Activated CD8-positive, alpha-beta T cell treated with anti-CD3 and anti-CD28 coated beads, Interleukin-2, amount 10 ng/mL, durations not matched to agents 7 days and 5 days (primary cell): ENCODE results near the gene RPGR. TPM values are rescaled to one million over a fixed set of nuclear protein-coding genes. Genes with fewer than 3 reads are reported as not detected.
A peak's percentile ranks its signal among the peaks of the same experiment; 100 is the strongest.

ENCODE experiments used
- ATAC-seq: fragments of 150-1000 bp; cut with Tn5 transposase; one replicate; pipeline ENCODE4 v1.10.0; 2021; ENCODE audit warnings: moderate library complexity
- CTCF ChIA-PET: fragments of 350-600 bp; sonication (Branson Sonifier 250); formaldehyde crosslinking; loops from one replicate; lab custom pipeline; 2021; ENCODE audit warnings: antibody characterized with exemption; lab: Charles Lee
- POLR2A ChIA-PET: fragments of 350-600 bp; sonication (Branson Sonifier 250); formaldehyde crosslinking; loops from one replicate; lab custom pipeline; 2021; ENCODE audit warnings: antibody characterized with exemption; lab: Charles Lee
- DNase-seq: peaks from one replicate; pipeline ENCODE4 v3.0.0-alpha.2; 2020
- H3K27ac Mint-ChIP-seq: one replicate; pipeline ENCODE4 v1.8.0; 2021; ENCODE audit warnings: mild to moderate bottlenecking, mixed read lengths
- H3K27me3 Mint-ChIP-seq: one replicate; pipeline ENCODE4 v1.8.0; 2021; ENCODE audit warnings: low read depth, mixed read lengths
- H3K36me3 Mint-ChIP-seq: one replicate; pipeline ENCODE4 v1.8.0; 2021; ENCODE audit warnings: low read depth, mixed read lengths
- H3K4me1 Mint-ChIP-seq: one replicate; pipeline ENCODE4 v1.8.0; 2021; ENCODE audit warnings: low read depth, mixed read lengths
- H3K4me3 Mint-ChIP-seq: one replicate; pipeline ENCODE4 v1.8.0; 2021; ENCODE audit warnings: mild to moderate bottlenecking, mixed read lengths
- H3K9me3 Mint-ChIP-seq: one replicate; pipeline ENCODE4 v1.8.0; 2022; ENCODE audit warnings: mixed read lengths; ENCODE audit not compliant: insufficient read depth
- total RNA-seq, 2 experiments: library from RNA; stranded (reverse); gene quantifications; one replicate each; pipeline ENCODE4 v1.2.3, GENCODE V29; 2021

Gene RPGR, protein sequence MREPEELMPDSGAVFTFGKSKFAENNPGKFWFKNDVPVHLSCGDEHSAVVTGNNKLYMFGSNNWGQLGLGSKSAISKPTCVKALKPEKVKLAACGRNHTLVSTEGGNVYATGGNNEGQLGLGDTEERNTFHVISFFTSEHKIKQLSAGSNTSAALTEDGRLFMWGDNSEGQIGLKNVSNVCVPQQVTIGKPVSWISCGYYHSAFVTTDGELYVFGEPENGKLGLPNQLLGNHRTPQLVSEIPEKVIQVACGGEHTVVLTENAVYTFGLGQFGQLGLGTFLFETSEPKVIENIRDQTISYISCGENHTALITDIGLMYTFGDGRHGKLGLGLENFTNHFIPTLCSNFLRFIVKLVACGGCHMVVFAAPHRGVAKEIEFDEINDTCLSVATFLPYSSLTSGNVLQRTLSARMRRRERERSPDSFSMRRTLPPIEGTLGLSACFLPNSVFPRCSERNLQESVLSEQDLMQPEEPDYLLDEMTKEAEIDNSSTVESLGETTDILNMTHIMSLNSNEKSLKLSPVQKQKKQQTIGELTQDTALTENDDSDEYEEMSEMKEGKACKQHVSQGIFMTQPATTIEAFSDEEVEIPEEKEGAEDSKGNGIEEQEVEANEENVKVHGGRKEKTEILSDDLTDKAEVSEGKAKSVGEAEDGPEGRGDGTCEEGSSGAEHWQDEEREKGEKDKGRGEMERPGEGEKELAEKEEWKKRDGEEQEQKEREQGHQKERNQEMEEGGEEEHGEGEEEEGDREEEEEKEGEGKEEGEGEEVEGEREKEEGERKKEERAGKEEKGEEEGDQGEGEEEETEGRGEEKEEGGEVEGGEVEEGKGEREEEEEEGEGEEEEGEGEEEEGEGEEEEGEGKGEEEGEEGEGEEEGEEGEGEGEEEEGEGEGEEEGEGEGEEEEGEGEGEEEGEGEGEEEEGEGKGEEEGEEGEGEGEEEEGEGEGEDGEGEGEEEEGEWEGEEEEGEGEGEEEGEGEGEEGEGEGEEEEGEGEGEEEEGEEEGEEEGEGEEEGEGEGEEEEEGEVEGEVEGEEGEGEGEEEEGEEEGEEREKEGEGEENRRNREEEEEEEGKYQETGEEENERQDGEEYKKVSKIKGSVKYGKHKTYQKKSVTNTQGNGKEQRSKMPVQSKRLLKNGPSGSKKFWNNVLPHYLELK
- total RNA-seq, result 1 to 10 TPM; 5.0 to 7.6 TPM

DNA sequence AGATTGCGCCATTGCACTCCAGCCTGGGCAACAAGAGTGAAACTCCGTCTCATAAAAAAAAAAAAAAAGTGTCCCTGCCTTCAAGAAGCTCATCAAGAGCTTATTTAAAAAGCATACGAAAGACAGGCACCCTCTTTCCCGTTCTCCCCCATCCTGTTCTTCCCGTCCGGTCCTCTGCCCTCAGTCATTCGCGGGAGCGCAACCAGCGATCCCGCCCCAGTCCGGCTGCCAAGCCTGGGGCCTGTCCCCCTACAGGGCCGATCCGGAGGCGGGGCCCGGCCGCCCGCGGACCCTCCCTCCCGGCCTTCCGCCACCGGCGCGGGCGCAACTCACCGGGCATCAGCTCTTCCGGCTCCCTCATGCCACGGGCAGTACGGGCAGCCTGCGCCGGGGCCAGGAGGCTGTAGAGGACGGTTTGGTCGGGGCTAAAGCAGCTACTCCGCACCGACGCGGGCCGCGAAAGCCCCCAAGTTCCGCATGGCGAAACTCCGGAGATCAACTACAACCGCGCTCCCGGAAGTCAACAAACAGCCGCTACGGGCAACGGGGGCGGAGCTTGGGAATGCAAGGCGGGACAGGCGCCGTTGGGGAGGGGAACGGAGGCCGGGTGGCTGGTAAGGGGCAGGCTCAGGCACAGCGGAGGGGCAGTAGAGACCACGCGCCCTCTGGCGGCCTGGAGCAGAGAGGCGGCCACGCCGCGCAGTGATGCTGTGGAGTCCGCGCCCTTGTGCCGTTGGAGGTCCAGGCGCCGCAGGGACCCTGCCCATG is at the start of gene RPGR:
Gene RPGR, minus strand, starts transcription at position 503 of the 768 bp plus-strand sequence. Its CDS starts 142 bp downstream, at position 361.
- ChIA-PET POLR2A (interaction anchor here (0.7 to 1.6 kb wide), 8 partner anchors 9 to 581 kb away, joined by 3 to 7 read pairs (median 4); no protein-coding TSS in a partner anchor), CTCF (interaction anchor here (0.8 to 2.9 kb wide), 13 partner anchors 9 to 401 kb away, joined by 3 to 12 read pairs (median 5); no protein-coding TSS in a partner anchor)
- ATAC-seq, result peak; percentile 97
- peak within 1 kb of the TSS; percentile 86 for H3K4me3 Mint-ChIP-seq
- peak; percentile 94 for DNase-seq
- H3K4me1 Mint-ChIP-seq, result peaks cover 26% of the 10 kb centered on the region
- H3K27me3 Mint-ChIP-seq, result no peaks in the 10 kb centered on the region
- no peaks in the 10 kb centered on the region for H3K9me3 Mint-ChIP-seq
- H3K27ac Mint-ChIP-seq, result peak within 1 kb of the TSS; percentile 92
- H3K36me3 Mint-ChIP-seq, result no peaks in the 10 kb centered on the region

DNA sequence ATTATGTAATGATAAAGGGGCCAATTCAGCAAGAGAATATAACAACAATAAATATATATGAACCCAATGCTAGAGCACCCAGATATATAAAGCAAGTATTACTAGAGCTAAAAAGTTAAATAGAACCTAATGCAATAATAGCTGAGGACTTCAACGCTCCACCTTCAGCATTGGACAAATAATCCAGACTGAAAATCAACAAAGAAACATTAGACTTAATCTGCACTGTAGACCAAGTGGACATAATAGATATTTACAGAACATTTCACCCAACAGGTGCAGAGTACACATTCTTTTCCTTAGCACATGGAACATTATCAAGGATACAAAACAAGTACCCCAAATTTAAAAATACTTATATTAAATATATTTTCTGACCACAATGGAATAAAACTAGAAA is 49.4 kb upstream of the RPGR start:
- Mint-ChIP-seq H3K27me3 (no peaks in the 10 kb centered on the region), H3K4me3 (no peak overlapping the region), H3K4me1 (no peaks in the 10 kb centered on the region), H3K36me3 (no peaks in the 10 kb centered on the region), H3K9me3 (no peaks in the 10 kb centered on the region), H3K27ac (no peak overlapping the region)
- ChIA-PET POLR2A (no interaction called here), CTCF (no interaction called here)
- DNase-seq (no peak), ATAC-seq (no peak)

DNA sequence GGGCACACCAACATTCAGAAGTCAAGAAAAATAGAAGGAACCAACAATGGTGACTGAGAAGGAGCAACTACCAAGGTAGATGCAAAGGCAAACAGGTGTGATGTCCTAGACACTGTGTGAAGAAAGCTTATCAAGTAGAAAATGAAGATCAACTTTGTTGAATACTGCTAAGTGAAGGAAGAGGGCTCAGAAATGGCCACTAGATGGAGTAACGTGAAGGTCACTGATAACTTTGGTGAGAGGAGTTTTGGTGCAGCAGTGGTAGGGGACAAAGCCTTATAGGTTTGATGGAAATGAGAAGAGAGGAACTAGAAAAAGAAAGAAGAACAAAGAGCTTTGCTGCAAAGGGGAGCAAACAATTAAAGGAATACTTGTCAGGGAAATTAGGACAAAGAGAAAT is 48.6 kb upstream of the RPGR start:
- no peaks in the 10 kb centered on the region for H3K9me3 Mint-ChIP-seq

DNA sequence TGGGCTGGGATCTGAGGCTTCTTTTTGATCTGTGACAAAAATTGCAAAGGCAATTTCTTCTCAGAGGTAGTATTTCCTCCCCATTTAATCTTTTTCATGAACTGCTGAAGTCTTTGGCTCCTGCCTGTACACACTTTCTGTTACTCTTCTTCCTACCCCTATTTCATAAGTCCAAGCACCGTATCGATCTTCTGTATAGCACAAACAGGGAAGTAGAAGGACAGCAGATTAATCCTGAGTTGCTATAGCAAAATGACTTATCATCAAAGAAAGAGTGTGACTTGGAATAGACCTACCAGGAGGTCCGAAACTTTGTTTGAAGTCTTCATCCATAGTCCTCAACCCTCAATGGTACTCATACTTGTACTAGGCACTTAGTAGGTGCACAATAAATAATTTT is 47.1 kb upstream of the RPGR start:
- peaks cover 6% of the 10 kb centered on the region for H3K27me3 Mint-ChIP-seq
- no peak for DNase-seq
- POLR2A ChIA-PET, result no interaction called here
- no peaks in the 10 kb centered on the region for H3K4me1 Mint-ChIP-seq
- no peaks in the 10 kb centered on the region for H3K36me3 Mint-ChIP-seq
- ATAC-seq, result no peak
- CTCF ChIA-PET, result no interaction called here
- no peaks in the 10 kb centered on the region for H3K9me3 Mint-ChIP-seq
- H3K27ac Mint-ChIP-seq, result no peak overlapping the region
- H3K4me3 Mint-ChIP-seq, result no peak overlapping the region

More for the DNA sequence above, 48.6 kb upstream of the RPGR start:
- Mint-ChIP-seq H3K27ac (no peak overlapping the region), H3K36me3 (no peaks in the 10 kb centered on the region), H3K27me3 (no peaks in the 10 kb centered on the region), H3K4me3 (no peak overlapping the region), H3K4me1 (no peaks in the 10 kb centered on the region)
- DNase-seq, result no peak
- ChIA-PET CTCF (interaction anchor here (0.7 kb wide), 1 partner anchor 55 kb away, joined by 3 read pairs; no protein-coding TSS in a partner anchor), POLR2A (no interaction called here)
- ATAC-seq, result no peak

DNA sequence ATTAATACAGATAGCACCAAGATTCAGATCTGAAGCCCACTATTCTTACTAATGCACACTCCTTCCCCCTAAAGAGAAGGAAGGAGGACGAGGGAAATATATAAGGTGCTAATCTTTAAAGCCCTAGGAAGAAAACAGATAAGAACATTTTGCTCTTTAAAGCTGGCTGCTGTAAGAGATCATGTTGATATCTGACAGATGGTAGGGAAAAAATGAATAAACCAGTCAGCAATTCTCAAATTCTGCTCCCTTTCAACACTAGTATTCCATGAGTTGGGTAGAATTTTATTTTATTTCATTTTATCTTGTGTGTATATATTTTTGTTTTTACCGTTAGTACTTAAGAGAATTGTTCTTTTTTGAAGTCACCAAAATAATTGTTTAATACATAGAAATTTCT is 44.3 kb upstream of the RPGR start:
- Mint-ChIP-seq H3K36me3 (no peaks in the 10 kb centered on the region), H3K27me3 (peaks cover 6% of the 10 kb centered on the region), H3K27ac (no peak overlapping the region), H3K9me3 (no peaks in the 10 kb centered on the region), H3K4me1 (no peaks in the 10 kb centered on the region), H3K4me3 (no peak overlapping the region)
- ATAC-seq (no peak), DNase-seq (no peak)
- ChIA-PET POLR2A (no interaction called here), CTCF (no interaction called here)

DNA sequence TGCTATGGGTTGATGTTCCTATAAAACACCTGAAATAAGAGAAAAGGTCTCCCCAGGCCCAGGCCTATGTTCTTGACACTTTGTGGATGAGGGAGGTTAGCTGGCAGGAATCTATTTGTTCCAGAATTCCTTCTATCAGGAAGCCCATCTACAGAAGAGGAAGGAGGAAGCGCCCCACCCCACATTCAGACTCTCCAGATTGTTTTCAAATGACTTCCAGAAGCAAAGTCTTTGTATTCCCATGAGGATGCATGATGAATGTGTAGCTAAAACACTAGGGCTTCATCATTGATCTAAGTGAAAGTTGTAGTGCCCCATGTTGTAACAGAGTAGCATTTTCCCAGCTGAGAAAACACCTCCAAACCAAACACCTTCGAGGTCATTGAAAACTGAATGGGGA is 41.5 kb upstream of the RPGR start:
- Mint-ChIP-seq H3K36me3 (no peaks in the 10 kb centered on the region), H3K4me3 (no peak overlapping the region), H3K27ac (no peak overlapping the region), H3K27me3 (peaks cover 6% of the 10 kb centered on the region), H3K9me3 (no peaks in the 10 kb centered on the region), H3K4me1 (no peaks in the 10 kb centered on the region)
- CTCF ChIA-PET, result no interaction called here
- ATAC-seq (no peak), DNase-seq (no peak)
- POLR2A ChIA-PET, result no interaction called here

DNA sequence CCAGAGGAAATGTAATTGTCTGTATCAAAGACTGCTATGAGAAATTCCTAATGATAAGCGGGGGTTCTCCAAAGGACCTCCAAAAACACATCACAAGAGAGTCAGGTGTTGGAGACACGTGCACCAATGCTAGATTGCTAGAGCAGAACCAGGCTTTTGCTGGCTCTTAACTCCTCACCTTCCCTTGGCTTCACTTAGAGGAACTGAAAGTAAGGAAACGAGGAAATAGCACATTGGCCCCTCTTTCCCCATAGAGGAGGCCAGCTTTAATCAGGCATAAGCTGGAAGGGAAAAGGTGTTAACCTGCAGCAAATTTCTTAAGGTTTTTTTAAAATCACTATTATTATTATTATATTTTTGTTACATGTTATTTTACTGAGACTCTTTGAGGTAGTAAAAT is 38.6 kb upstream of the RPGR start:
- Mint-ChIP-seq H3K36me3 (no peaks in the 10 kb centered on the region), H3K4me1 (no peaks in the 10 kb centered on the region), H3K27ac (no peak overlapping the region), H3K4me3 (no peak overlapping the region), H3K9me3 (no peaks in the 10 kb centered on the region), H3K27me3 (peaks cover 9% of the 10 kb centered on the region)
- ChIA-PET CTCF (no interaction called here), POLR2A (no interaction called here)
- DNase-seq, result no peak
- ATAC-seq, result no peak

DNA sequence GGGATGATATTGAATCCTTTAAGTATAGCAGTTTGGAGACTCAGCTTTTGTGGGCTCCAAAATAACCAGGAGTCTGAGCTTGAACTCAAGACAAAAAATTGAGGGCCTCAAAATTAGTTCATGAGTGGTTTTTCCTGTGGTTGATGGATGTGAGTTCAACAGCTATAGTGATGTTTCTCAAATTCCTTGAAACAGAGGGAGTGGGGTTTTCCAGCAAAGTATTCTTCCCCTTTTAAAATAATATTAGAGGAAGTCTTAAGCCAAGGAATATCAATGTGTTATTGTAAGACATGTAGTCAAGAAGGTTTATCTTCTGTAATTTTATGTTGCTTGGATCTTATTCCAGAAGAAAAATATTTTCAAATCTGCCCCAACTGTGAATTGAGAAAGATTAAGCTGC is 35.7 kb upstream of the RPGR start:
- H3K27ac Mint-ChIP-seq, result no peak overlapping the region
- DNase-seq, result no peak
- H3K27me3 Mint-ChIP-seq, result peaks cover 2% of the 10 kb centered on the region
- no peaks in the 10 kb centered on the region for H3K4me1 Mint-ChIP-seq
- no peak overlapping the region for H3K4me3 Mint-ChIP-seq
- POLR2A ChIA-PET, result interaction anchor here (1.1 kb wide), 1 partner anchor 13 kb away, joined by 4 read pairs; no protein-coding TSS in a partner anchor
- no peaks in the 10 kb centered on the region for H3K36me3 Mint-ChIP-seq
- no peaks in the 10 kb centered on the region for H3K9me3 Mint-ChIP-seq
- ATAC-seq, result no peak
- CTCF ChIA-PET, result no interaction called here

DNA sequence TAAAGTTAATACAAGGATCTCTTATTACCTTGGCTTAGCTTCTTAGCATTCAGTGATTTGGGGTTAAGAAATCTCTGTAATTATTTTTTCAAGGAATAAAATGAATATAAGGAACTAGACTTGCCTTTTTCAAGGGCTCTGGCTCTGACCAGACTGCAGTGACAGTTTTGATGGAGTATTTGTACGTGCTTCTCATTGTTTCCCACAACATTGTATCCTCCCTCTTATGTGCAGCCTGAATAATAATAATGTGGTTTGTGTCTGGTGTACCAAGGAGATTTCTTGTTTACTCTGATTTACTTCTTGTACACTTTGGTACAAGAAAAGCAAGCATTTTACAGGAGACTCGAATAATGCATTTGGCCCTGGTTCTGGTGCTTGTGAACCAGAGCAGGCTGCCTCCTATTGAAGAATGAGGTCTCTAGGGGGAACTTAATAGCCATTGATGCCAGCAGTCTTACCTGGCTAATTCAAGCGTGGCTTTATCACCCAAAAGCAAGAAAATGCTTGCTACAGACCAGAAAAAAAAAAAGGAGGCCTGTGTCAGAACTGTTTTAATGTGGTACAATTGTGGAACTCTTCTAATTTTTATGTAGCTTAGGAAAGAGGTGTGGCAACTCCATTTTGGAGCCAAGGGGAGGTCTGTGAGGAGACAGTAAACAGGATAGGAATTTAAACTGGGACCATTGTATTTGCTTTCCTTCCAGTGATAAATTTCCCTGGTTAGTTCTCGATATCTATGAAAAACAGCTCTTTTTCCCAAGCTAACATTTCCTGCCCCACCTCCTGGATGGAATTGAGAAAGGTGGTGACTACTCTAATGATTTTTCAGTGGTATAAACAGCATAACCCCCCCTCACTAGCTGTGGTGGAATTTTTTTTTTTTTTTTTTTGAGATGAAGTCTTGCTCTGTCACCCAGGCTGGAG is 30.7 kb upstream of the RPGR start:
- no peaks in the 10 kb centered on the region for H3K4me1 Mint-ChIP-seq
- no peaks in the 10 kb centered on the region for H3K36me3 Mint-ChIP-seq
- ChIA-PET CTCF (no interaction called here), POLR2A (interaction anchor here (0.6 kb wide), 1 partner anchor 640 kb away, joined by 3 read pairs; no protein-coding TSS in a partner anchor)
- no peak overlapping the region for H3K27ac Mint-ChIP-seq
- no peak for ATAC-seq
- H3K4me3 Mint-ChIP-seq, result no peak overlapping the region
- DNase-seq, result no peak
- no peaks in the 10 kb centered on the region for H3K9me3 Mint-ChIP-seq
- peaks cover 2% of the 10 kb centered on the region for H3K27me3 Mint-ChIP-seq

DNA sequence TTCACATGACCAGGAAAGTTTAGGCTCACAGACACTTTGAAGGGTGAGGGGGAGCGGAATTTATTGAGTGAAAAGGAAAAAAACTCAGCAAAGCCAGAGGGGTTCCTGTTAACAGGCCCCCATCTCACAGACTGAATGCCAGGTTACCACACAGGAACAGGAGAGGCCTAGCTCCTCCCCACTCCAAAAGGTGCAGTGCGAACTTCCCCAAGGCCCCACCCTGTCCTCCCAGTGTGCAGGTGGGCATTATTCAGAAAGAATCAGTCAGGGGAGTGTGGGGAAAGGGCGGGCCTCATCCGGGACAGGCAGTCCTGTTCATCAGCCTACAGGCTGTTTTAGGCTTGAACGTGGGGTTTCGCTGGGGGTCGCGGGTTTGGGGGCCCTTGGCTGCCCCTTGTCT is 29.1 kb upstream of the RPGR start:
- H3K27me3 Mint-ChIP-seq, result no peaks in the 10 kb centered on the region

More for the DNA sequence above, 29.1 kb upstream of the RPGR start:
- no peak for ATAC-seq
- Mint-ChIP-seq H3K27ac (no peak overlapping the region), H3K4me1 (no peaks in the 10 kb centered on the region), H3K36me3 (no peaks in the 10 kb centered on the region), H3K9me3 (no peaks in the 10 kb centered on the region), H3K4me3 (no peak overlapping the region)
- ChIA-PET POLR2A (no interaction called here), CTCF (no interaction called here)
- no peak for DNase-seq
